ENCODE results near the gene DAPK1.

The DAPK1 gene

DNA sequence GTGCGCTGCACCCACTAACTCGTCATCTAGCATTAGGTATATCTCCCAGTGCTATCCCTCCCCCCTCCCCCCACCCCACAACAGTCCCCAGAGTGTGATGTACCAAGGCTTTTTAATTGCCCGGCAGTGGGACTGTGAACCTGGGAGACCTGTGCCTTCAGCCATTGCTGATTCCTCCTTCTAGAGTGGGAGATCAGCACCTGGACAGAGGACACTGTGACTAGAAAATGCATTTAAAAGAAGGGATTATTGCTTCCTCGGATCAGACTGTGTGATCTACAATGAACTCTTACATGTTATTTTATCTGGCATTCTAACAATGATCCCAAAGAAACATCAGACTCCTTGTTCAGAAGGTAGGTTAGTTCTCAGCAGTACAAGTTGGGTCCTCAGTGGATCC is 254.2 kb downstream of the DAPK1 start:
- in situ Hi-C loops (cut with HindIII; ENCODE audit: low sequenced_read_pairs): no loop called here

DNA sequence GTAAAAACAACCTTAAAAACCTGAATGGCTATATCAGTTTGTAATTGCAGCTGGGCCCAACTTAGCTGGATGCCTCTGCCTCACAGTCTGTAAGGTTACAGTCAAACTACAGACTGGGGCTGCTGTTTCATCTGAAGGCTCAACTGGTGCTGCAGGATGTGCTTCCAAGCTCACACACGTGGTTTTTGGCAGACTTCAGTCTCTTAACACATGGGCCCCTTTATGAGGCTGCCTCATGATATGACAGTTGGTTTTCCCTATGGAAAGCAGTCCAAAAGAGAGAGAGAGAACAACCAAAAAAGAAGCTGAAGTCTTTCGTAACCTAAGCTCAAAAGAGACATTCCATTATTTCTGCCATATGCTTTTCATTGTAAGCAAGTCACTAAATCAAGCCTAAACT is 255.6 kb downstream of the DAPK1 start:
- in situ Hi-C loops (cut with HindIII; ENCODE audit: low sequenced_read_pairs): no loop called here

Measured in endothelial cell of hepatic sinusoid (primary cell).